Glomerular visceral epithelial cell (primary cell): ENCODE results near the gene HOXA3.

Experiments
- DNase-seq: peaks from one replicate; pipeline ENCODE4 v3.0.0-alpha.2; 2016; ENCODE audit errors: extremely low spot score

The HOXA3 gene

DNA sequence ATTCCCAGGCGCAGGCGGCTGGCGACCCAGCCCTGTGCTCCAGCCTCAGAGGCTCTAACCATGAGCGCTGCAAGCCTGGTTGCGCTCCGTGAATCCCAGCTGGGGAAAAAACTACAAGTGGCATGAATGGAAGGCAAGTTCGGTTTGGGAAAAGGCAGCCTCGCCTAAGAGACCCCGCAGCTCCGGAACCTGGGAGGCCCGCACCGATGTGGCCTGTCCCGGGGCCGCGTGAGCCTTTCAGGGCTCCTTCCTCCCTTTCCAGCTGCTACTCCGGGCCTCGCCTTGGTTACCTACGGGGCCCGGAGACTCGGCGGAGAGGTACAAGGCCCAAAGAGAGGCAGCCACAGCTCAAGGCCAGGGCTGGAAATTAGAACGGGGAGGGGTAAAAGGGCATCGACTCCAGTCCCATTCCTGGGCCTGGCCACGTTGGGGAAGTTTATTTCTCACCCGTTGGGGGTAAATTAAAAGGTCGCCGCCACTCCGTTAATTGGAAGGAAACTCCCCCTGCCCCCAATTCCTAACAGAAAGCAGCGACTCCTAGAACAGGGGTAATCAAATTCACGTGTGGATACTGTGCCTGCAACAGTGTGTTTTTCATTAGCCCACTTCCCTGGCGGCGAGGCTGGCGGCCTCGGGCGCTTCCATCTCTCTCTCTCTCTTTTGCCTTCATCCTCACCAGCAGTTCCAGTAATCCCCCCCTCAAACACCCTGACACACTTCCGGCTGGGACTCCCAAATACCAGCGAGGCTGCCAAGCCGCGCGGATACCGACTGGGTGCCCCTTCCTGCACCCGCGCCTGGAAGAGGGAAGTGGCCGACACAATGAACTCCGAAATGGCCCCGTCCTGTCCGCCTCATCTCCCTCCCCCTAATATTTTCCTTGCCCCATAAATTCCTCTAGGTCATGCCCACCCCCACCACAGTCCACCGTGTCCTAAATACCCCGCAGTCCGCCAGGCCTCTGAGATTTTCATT is 14.4 kb upstream of the HOXA3 start:
- DNase-seq, result peak; percentile 84

GRCh38 chr7:27165996-27166530 is 13.7 kb upstream of the HOXA3 start:
- peak; percentile 33 for DNase-seq

- peak; percentile 94 for DNase-seq
These were observed 13.0 kb upstream of the HOXA3 start, which contains the start of gene HOXA9 for GRCh38 chr7:27165089-27165995. TSS of gene HOXA9 (minus strand) at chr7:27165537. CDS start at chr7:27165457, 80 bp downstream.

DNA sequence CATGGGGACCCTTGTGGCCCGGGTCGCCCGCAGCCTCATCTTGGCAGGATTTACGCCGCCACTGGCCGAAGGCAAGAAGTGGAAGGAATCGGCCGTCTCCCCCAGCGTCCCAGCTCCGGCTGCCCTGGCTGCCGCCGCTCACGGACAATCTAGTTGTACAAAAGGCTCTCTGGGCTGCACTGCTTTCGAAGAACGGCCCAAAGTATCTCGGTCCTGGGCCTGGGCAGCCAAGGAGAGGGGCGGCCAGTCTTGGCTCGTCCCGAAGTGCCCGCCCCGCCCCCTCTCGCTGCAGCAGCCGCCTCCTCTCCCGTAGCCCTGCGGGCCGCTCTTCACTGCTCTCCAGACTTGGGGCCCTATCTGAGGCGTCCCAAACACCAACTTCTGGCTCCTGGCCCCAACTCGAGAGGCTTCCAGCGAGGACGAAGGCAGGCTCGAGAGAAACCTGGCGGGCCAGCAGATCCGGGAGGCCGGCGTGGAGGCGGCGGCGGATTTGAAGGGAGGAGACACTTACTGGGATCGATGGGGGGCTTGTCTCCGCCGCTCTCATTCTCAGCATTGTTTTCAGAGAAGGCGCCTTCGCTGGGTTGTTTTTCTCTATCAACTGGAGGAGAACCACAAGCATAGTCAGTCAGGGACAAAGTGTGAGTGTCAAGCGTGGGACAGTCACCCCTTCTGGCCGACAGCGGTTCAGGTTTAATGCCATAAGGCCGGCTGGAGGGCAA is 12.1 kb upstream of the HOXA3 start:
- peak; percentile 47 for DNase-seq

DNA sequence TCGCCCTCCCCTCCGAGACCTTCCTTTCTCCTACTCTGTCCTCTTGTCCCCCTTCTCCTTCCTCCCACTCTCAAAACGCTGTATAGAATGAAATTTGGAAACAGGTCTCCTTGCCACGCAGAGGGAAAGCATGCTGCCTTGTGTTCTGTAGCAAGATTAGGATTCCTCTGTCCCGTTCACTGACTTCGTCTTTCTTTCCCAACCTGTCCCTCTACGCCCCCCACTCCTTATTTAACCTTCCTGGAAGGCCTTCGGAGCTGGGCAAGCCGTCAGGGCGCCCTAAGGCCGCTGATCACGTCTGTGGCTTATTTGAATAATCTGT is 11.6 kb upstream of the HOXA3 start:
- no peak for DNase-seq

DNA sequence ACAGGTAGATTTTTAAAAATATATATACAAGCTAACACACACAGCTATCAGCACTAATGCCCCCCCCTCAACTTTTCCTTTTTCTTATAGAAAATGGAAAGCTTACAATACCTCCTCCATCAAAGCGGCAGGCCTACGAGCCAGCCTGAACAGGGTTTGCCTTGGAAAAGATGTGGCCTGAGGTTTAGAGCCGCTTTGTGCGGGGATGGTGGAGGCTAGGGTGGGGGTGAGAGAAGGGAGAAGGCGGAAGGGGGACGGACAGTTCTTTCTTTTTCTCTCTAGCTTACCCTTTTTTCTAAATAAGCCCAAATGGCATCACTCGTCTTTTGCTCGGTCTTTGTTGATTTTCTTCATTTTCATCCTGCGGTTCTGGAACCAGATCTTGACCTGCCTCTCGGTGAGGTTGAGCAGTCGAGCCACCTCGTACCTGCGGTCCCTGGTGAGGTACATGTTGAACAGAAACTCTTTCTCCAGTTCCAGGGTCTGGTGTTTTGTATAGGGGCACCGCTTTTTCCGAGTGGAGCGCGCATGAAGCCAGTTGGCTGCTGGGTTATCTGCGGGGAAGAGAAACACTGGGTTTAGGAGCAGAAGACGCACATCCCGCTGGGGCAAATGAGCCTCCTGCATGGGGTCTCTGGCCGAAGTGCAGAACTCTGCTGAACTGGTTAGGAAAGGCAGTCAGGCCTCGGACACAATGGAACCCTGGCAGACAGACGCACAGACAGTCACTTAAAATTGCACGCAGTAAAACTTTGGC is 11.1 kb upstream of the HOXA3 start:
- DNase-seq, result no peak

GRCh38 chr7:27162561-27163287 is 10.3 kb upstream of the HOXA3 start:
- DNase-seq, result no peak

DNA sequence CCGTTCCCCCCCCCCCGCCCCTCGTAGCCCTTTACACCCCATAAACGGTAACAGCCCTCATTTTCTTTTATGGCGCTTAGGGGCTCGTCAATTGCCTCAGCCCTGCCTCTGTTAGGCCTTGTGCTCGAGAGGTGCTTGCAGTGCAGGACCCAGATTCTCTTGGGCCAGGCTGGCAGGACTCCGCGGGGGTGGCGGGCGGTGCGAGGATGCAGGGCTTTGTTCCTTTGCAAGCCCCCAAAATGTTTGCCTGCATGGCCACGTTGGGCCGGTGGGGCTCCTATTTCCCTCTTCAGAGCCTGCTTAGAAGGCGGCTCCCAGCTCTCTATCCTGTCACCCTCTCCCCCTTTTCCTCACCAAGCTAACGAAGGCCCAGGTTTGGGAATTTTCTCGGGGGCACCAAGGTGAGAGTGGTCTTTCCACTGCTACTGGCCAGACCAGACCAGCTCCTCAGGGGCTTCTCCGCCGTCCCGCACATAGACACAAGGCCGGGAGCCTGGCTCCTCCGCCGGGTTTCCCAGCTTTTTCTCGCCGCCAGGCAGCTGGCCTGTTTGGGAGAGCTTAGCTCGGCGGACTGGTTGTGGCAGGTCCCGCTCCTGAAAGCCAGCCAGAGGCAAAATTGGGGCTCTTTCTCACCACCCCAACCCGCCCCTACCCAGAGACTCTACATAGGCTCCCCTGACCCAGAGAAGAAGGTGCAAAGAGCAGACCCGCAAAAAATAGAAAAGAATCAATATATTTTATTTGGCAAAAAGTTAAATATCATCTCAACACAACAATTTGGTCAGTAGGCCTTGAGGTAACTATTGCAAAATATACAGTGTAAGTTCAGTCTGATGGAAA is 9.6 kb upstream of the HOXA3 start:
- no peak for DNase-seq

GRCh38 chr7:27161214-27161720 is 8.9 kb upstream of the HOXA3 start:
- DNase-seq, result peak; percentile 71

GRCh38 chr7:27160546-27161213 is 8.3 kb upstream of the HOXA3 start:
- peak; percentile 89 for DNase-seq

DNA sequence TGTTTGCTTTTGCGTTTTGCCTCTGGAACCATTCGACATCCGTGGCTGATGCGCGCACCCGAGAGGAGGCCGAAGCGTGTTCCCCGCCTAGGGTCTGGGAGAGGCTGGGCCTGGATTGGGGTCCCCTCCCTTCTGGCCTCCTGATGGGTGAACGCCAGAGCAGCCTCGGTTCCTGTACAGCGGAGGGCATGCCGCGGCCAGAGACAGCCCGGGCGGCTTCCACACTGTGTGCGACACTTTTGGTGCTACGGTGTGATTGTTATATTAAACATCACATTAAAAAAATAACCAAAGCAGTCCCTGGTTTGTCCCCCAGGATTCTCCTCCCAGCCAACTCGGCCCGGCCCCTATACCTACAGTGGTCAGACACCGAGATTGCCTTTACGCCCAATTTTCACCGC is 7.8 kb upstream of the HOXA3 start:
- no peak for DNase-seq

- DNase-seq, result no peak
These were observed 7.1 kb upstream of the HOXA3 start for GRCh38 chr7:27159266-27160144.

DNA sequence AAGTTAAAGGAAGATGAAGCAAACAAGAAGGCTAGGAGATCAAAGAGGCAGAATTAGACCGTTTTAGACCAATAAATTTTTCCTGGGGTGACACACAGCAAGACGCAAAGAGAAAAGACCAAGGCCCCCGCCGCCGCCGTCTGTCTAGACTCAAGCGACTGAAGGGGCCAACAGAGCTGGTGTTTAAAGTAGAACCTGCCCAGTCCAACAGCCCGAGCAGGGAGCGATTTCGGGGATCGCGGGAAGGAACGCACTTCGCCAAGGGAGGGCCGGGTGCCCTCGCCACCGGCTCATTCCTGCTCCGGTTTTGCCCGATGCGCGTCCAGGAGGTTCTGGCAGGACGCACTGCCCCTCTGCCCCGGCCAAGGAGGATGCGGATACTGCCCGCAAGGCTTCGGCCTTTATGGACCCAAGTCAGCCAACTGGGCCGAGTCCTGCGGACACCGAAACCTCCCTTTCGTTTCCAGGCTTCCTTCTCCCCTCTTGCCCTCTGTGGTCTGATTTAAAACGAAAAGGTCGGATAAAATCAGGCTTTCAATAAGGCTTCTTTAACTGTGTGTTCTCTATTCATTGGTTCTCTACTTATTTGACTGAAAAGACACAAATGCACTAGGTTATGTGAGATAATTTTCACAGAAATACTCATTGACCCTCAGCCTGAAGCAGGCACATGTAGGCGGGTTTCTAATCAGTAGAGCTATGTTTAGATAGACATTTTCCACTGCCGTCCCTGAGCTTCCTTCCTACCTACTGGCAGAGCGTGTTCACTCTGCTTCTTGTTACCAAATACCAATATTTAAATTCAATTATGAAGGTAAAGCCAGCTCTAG is 6.3 kb upstream of the HOXA3 start:
- no peak for DNase-seq

- no peak for DNase-seq
These were observed 5.5 kb upstream of the HOXA3 start for GRCh38 chr7:27157702-27158431.

GRCh38 chr7:27156916-27157701 is 4.7 kb upstream of the HOXA3 start:
- no peak for DNase-seq
